Calu3 (cell line): ENCODE data around the gene NEXMIF. TPM values are rescaled to one million over a fixed set of nuclear protein-coding genes. Genes with fewer than 3 reads are reported as not detected.

ENCODE experiments used
- BruUV-seq: library from RNA; stranded (reverse); fragments of 400-500 nt; replicated peaks from 2 replicates; lab custom pipeline; 2021; lab: Mats Ljungman, UMichigan
- CTCF ChIA-PET: fragments of 300-600 bp; sonication (Branson Sonifier 250); formaldehyde crosslinking; loops from one replicate; lab custom pipeline; 2022; ENCODE audit warnings: antibody characterized with exemption; lab: Charles Lee
- DNase-seq: peaks from one replicate; pipeline ENCODE4 v3.0.0; 2022
- H3K27ac Mint-ChIP-seq: one replicate; pipeline ENCODE4 v1.8.0; 2022; ENCODE audit warnings: mixed read lengths; ENCODE audit not compliant: unreplicated experiment
- H3K27me3 Mint-ChIP-seq: one replicate; pipeline ENCODE4 v1.8.0; 2022; ENCODE audit warnings: mixed read lengths; ENCODE audit not compliant: unreplicated experiment
- H3K36me3 Mint-ChIP-seq: one replicate; pipeline ENCODE4 v1.8.0; 2022; ENCODE audit warnings: mild to moderate bottlenecking, moderate library complexity, mixed read lengths; ENCODE audit not compliant: insufficient read depth, unreplicated experiment
- H3K4me1 Mint-ChIP-seq: one replicate; pipeline ENCODE4 v1.8.0; 2022; ENCODE audit warnings: mild to moderate bottlenecking, low read depth, mixed read lengths; ENCODE audit not compliant: unreplicated experiment
- H3K4me3 Mint-ChIP-seq: one replicate; pipeline ENCODE4 v1.8.0; 2022; ENCODE audit warnings: mild to moderate bottlenecking, low read depth, moderate library complexity, mixed read lengths; ENCODE audit not compliant: unreplicated experiment
- H3K9me3 Mint-ChIP-seq: one replicate; pipeline ENCODE4 v1.8.0; 2022; ENCODE audit warnings: low read depth, mixed read lengths; ENCODE audit not compliant: unreplicated experiment
- CTCF ChIP-seq: fragments of 200-600 bp; IDR thresholded peaks from one replicate; pipeline ENCODE4 v1.8.0; 2022; ENCODE audit warnings: antibody characterized with exemption; ENCODE audit not compliant: unreplicated experiment
- intact Hi-C: fragments of 100-400 bp; cut with micrococcal nuclease; formaldehyde crosslinking; loops from one replicate; pipeline ENCODE4 v1.10.0; 2022; ENCODE audit not compliant: unreplicated experiment
- total RNA-seq: library from RNA; stranded (reverse); gene quantifications from 2 replicates; pipeline ENCODE4 v1.2.3, GENCODE V29; 2022

Gene NEXMIF
- total RNA-seq, 1 experiment from 2014 or later: not detected

DNA sequence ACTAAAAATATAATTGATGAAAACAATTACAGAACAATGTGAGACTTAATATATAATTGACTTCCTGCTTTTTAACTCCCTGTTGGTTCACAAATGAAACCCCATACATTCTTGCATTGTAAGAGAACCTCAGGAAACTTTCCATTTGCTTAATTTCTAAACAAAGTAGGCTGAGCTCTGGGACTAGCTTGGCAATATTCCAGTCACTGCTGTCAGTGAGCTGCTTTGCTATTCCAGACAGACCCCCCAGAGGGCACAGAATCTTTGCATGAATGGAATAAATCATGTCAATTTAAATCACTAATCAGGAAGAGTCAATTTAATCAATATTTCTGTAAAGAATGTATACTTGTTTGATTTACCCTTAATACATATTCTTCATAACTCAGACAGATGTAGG is 110.6 kb downstream of the NEXMIF start:
- Mint-ChIP-seq H3K9me3 (peaks cover 3% of the 10 kb centered on the region), H3K27me3 (no peaks in the 10 kb centered on the region), H3K27ac (no peak overlapping the region), H3K4me3 (no peak overlapping the region), H3K4me1 (no peaks in the 10 kb centered on the region), H3K36me3 (no peaks in the 10 kb centered on the region)
- no peak for TF ChIP-seq CTCF
- no TSS peak for BruUV-seq
- CTCF ChIA-PET: no interaction called here
- intact Hi-C loops: no loop called here
- no peak for DNase-seq

DNA sequence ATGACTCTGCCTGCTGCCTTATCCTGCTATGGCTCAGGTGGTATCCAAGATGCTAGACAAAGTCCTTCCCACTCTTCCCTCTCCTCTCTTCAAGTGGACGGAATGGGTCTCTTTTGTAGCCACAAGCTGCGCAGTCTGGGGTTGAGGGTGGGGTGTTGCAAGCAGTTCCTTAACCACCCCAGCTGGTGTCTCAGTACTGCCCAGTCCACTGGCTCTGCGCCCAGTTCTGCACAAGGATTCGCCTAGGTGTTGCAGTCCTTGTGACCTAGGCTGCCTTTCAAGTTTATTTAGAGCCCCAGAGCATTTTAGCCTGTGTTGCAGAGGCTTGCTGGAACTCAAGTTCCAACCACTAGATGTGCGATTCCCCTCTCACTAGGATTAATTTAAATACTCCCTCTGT is 120.7 kb downstream of the NEXMIF start:
- H3K27me3 Mint-ChIP-seq: no peaks in the 10 kb centered on the region
- H3K27ac Mint-ChIP-seq: no peak overlapping the region
- no peak overlapping the region for H3K4me3 Mint-ChIP-seq
- H3K36me3 Mint-ChIP-seq: no peaks in the 10 kb centered on the region
- no TSS peak for BruUV-seq
- no peak for TF ChIP-seq CTCF
- intact Hi-C loops: no loop called here
- no peaks in the 10 kb centered on the region for H3K4me1 Mint-ChIP-seq
- no peak for DNase-seq
- H3K9me3 Mint-ChIP-seq: no peaks in the 10 kb centered on the region
- CTCF ChIA-PET: no interaction called here

DNA sequence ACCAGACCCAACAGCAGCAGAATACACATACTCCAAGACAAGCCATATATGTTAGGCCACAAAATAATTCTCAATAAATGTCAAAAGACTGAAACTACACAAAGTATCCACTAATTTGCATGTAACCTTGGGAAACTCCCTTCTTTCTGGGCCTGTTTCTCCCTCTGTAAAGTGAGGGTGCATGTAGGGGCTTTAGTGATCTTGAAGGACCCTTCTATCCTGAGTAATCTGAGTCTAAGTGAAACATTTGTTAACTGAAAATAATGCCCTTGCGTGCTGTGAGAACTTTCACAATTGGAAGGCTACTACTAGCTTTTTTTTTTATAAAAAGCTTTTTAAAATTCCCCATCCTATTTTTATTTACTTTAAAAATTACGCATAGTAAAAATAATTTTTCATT is 125.2 kb downstream of the NEXMIF start:
- intact Hi-C loops: no loop called here
- DNase-seq: no peak
- H3K36me3 Mint-ChIP-seq: no peaks in the 10 kb centered on the region
- CTCF ChIA-PET: no interaction called here
- no peaks in the 10 kb centered on the region for H3K4me1 Mint-ChIP-seq
- peaks cover 9% of the 10 kb centered on the region for H3K9me3 Mint-ChIP-seq
- no peak overlapping the region for H3K4me3 Mint-ChIP-seq
- no peak for TF ChIP-seq CTCF
- no peaks in the 10 kb centered on the region for H3K27me3 Mint-ChIP-seq
- no peak overlapping the region for H3K27ac Mint-ChIP-seq
- BruUV-seq: no TSS peak

GRCh38 chrX:74797338-74797887 is 127.8 kb downstream of the NEXMIF start:
- CTCF ChIA-PET: no interaction called here
- H3K27me3 Mint-ChIP-seq: no peaks in the 10 kb centered on the region
- H3K4me3 Mint-ChIP-seq: no peak overlapping the region
- no peak for DNase-seq
- no peak overlapping the region for H3K27ac Mint-ChIP-seq
- no peaks in the 10 kb centered on the region for H3K36me3 Mint-ChIP-seq
- H3K4me1 Mint-ChIP-seq: no peaks in the 10 kb centered on the region
- BruUV-seq: no TSS peak
- peaks cover 9% of the 10 kb centered on the region for H3K9me3 Mint-ChIP-seq
- intact Hi-C loops: no loop called here
- no peak for TF ChIP-seq CTCF
